Esophagus (tissue), 2 donors: Measurements from ENCODE around the gene VSIG2. TPM values are rescaled to one million over a fixed set of nuclear protein-coding genes. Genes with fewer than 3 reads are reported as not detected.
A peak's percentile ranks its signal among the peaks of the same experiment; 100 is the strongest.

ENCODE experiments used
- H3K27ac ChIP-seq, 2 donors: one replicate each; pipeline ENCODE4 v1.5.1; 2013; ENCODE audit warnings: low read depth in 2 of 2, mild to moderate bottlenecking in 2 of 2, inconsistent platforms in 1 of 2, low read length in 1 of 2, moderate library complexity in 1 of 2
- H3K27me3 ChIP-seq, 2 donors: one replicate each; pipeline ENCODE4 v1.6.1; 2013; ENCODE audit warnings: low read length in 2 of 2, control low read depth in 1 of 2, mild to moderate bottlenecking in 1 of 2; ENCODE audit not compliant: insufficient read depth in 2 of 2, control insufficient read depth in 1 of 2
- H3K36me3 ChIP-seq, 2 donors: one replicate each; pipeline ENCODE4 v1.6.1; 2013; ENCODE audit warnings: low read length in 1 of 2; ENCODE audit not compliant: control insufficient read depth in 2 of 2, insufficient read depth in 2 of 2
- H3K4me1 ChIP-seq, 2 donors: one replicate each; pipeline ENCODE4 v1.6.1; 2013; ENCODE audit warnings: low read length in 1 of 2; ENCODE audit not compliant: control insufficient read depth in 2 of 2, insufficient read depth in 2 of 2
- H3K4me3 ChIP-seq, 2 donors: one replicate each; pipeline ENCODE4 v1.5.1; 2013; ENCODE audit warnings: low read length in 2 of 2, mild to moderate bottlenecking in 2 of 2, low read depth in 1 of 2, moderate library complexity in 1 of 2
- H3K9me3 ChIP-seq, 2 donors: one replicate each; pipeline ENCODE4 v1.6.1; 2013; ENCODE audit warnings: mild to moderate bottlenecking in 2 of 2, low read depth in 1 of 2, low read length in 1 of 2, moderate library complexity in 1 of 2; ENCODE audit not compliant: control insufficient read depth in 2 of 2, insufficient read depth in 1 of 2
- WGBS, 2 donors: extraction: QIAGEN DNeasy Blood & Tissue Kit; methylation state at CpG; one replicate each; pipeline ENCODE4 v1.1.7; 2013; 5-methylcytosine and 5-hydroxymethylcytosine counted together
- polyA plus RNA-seq, 2 donors: library from polyadenylated mRNA; stranded (reverse); fragments of 200-250 nt; gene quantifications; one replicate each; pipeline ENCODE4 v1.2.3, GENCODE V29; 2013
- donor health status: healthy with polysubstance abuse.
- donor health status: Bipolar disorder and iron deficiency.

VSIG2 gene
- polyA plus RNA-seq, 2 donors: 9.7 to 51.4 TPM

GRCh38 chr11:124766156-124766555 lies 14.1 kb upstream of the VSIG2 start:
- WGBS, 2 donors: 95 to 97% methylated on average over 2 of the region's 2 CpGs
- Histone ChIP-seq H3K27ac (no peak overlapping the region), H3K4me3 (no peak overlapping the region), H3K9me3 (no peaks in the 10 kb centered on the region), H3K27me3 (peaks cover 0 to 1% of the 10 kb centered on the region in 2 donors), H3K4me1 (peaks cover 0 to 3% of the 10 kb centered on the region in 2 donors), H3K36me3 (peaks cover 0 to 10% of the 10 kb centered on the region in 2 donors)

GRCh38 chr11:124763156-124763947 lies 11.3 kb upstream of the VSIG2 start:
- H3K4me3 ChIP-seq: peak overlapping the region; percentile 49 to 61
- WGBS, 2 donors: 6 to 7% methylated on average over 21 of the region's 21 CpGs
- peaks cover 0 to 23% of the 10 kb centered on the region in 2 donors for H3K27me3 ChIP-seq
- peaks cover 3 to 9% of the 10 kb centered on the region in 2 donors for H3K4me1 ChIP-seq
- peak overlapping the region; percentile 34 to 35 for H3K27ac ChIP-seq
- peaks cover 0 to 5% of the 10 kb centered on the region in 2 donors for H3K36me3 ChIP-seq
- H3K9me3 ChIP-seq: no peaks in the 10 kb centered on the region

- peak overlapping the region; percentile 49 to 61 for H3K4me3 ChIP-seq
- peaks cover 0 to 4% of the 10 kb centered on the region in 2 donors for H3K36me3 ChIP-seq
- WGBS, 2 donors: 1% methylated on average over 44 to 45 of the region's 45 CpGs
- H3K27me3 ChIP-seq: peaks cover 0 to 23% of the 10 kb centered on the region in 2 donors
- no peaks in the 10 kb centered on the region for H3K9me3 ChIP-seq
- peaks cover 3 to 12% of the 10 kb centered on the region in 2 donors for H3K4me1 ChIP-seq
- peak overlapping the region; percentile 35 to 45 for H3K27ac ChIP-seq
These were observed 10.6 kb upstream of the VSIG2 start for GRCh38 chr11:124762624-124763155.

- no peaks in the 10 kb centered on the region for H3K36me3 ChIP-seq
- peak within 1 kb of the TSS; percentile 49 to 61 for H3K4me3 ChIP-seq
- H3K27ac ChIP-seq: peak within 1 kb of the TSS; percentile 68 to 74
- WGBS, 2 donors: 0 to 1% methylated on average over 41 to 55 of the region's 55 CpGs
- peaks cover 3 to 12% of the 10 kb centered on the region in 2 donors for H3K4me1 ChIP-seq
- no peaks in the 10 kb centered on the region for H3K9me3 ChIP-seq
- H3K27me3 ChIP-seq: peaks cover 0 to 23% of the 10 kb centered on the region in 2 donors
These were observed 10.1 kb upstream of the VSIG2 start, which contains the start of gene ESAM for GRCh38 chr11:124762105-124762623. ESAM (minus strand) TSS chr11:124762290; CDS start chr11:124762154, 136 bp downstream.

GRCh38 chr11:124761301-124762104 lies 9.4 kb upstream of the VSIG2 start:
- Histone ChIP-seq H3K9me3 (no peaks in the 10 kb centered on the region), H3K27me3 (peaks cover 0 to 23% of the 10 kb centered on the region in 2 donors), H3K36me3 (no peaks in the 10 kb centered on the region), H3K27ac (peak overlapping the region; percentile 68 to 74), H3K4me3 (peak overlapping the region; percentile 49 to 61), H3K4me1 (peaks cover 3 to 12% of the 10 kb centered on the region in 2 donors)
- 18 to 25% methylated on average over 25 of the region's 25 CpGs for WGBS, 2 donors

GRCh38 chr11:124760806-124761205 lies 8.8 kb upstream of the VSIG2 start:
- peaks cover 3 to 12% of the 10 kb centered on the region in 2 donors for H3K4me1 ChIP-seq
- peaks cover 0 to 23% of the 10 kb centered on the region in 2 donors for H3K27me3 ChIP-seq
- WGBS, 2 donors: 70 to 79% methylated on average over 3 of the region's 3 CpGs
- peak overlapping the region; percentile 49 to 61 for H3K4me3 ChIP-seq
- H3K9me3 ChIP-seq: no peaks in the 10 kb centered on the region
- peak overlapping the region; percentile 23 to 68 for H3K27ac ChIP-seq
- no peaks in the 10 kb centered on the region for H3K36me3 ChIP-seq

GRCh38 chr11:124760205-124760652 lies 8.2 kb upstream of the VSIG2 start:
- 22 to 33% methylated on average over 25 of the region's 25 CpGs for WGBS, 2 donors
- Histone ChIP-seq H3K27me3 (peaks cover 0 to 23% of the 10 kb centered on the region in 2 donors), H3K4me3 (peak overlapping the region; percentile 49 to 61), H3K9me3 (no peaks in the 10 kb centered on the region), H3K4me1 (peaks cover 3 to 12% of the 10 kb centered on the region in 2 donors), H3K27ac (peak overlapping the region; percentile 22 to 59), H3K36me3 (no peaks in the 10 kb centered on the region)

- WGBS, 2 donors: 28 to 34% methylated on average over 40 to 52 of the region's 52 CpGs
- H3K4me3 ChIP-seq: peak overlapping the region; percentile 49 to 61
- H3K36me3 ChIP-seq: no peaks in the 10 kb centered on the region
- H3K9me3 ChIP-seq: no peaks in the 10 kb centered on the region
- H3K27ac ChIP-seq: peak overlapping the region; percentile 43 to 59
- H3K4me1 ChIP-seq: peaks cover 3 to 12% of the 10 kb centered on the region in 2 donors
- peaks cover 0 to 23% of the 10 kb centered on the region in 2 donors for H3K27me3 ChIP-seq
These were observed 7.5 kb upstream of the VSIG2 start for GRCh38 chr11:124759266-124760204.
